ENCODE data around the gene CMIP.

Gene CMIP

GRCh38 chr16:81528256-81528655 is 83.6 kb downstream of the CMIP start:
- H3K4me3 ChIP-seq (ENCODE audit: low read depth, low read length): no peak overlapping the region
- TF ChIP-seq CTCF (IDR thresholded peaks at IDR 0.05; ENCODE audit: low read depth, low read length): no peak

DNA sequence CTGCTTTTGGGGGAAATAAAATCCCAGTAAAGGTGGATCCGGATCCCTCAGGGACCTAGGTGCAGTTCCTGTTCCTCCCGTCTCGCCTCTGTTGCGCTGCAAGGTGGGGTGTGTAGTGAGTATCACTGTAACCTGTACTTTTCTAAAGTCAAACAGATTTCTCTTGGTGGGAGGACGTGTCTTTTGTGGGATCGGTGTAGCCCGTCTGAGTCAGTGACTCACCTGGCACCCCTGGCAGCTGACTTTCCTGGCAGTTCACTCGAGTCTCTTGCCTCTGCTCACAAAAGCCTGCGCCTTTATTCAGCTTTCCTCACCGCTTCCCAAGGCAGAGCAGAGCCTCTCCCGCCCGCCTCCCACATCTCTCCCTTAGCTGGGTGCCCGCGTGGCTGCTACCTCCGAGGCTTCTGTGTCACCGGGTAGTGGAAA is 85.7 kb downstream of the CMIP start:
- no peak for TF ChIP-seq CTCF (IDR thresholded peaks at IDR 0.05; ENCODE audit: low read depth, low read length)
- H3K4me3 ChIP-seq (ENCODE audit: low read depth, low read length): no peak overlapping the region

- TF ChIP-seq CTCF (IDR thresholded peaks at IDR 0.05; ENCODE audit: low read depth, low read length): no peak
- H3K4me3 ChIP-seq (ENCODE audit: low read depth, low read length): no peak overlapping the region
Observed at GRCh38 chr16:81530814-81531213, 86.2 kb downstream of the CMIP start.

DNA sequence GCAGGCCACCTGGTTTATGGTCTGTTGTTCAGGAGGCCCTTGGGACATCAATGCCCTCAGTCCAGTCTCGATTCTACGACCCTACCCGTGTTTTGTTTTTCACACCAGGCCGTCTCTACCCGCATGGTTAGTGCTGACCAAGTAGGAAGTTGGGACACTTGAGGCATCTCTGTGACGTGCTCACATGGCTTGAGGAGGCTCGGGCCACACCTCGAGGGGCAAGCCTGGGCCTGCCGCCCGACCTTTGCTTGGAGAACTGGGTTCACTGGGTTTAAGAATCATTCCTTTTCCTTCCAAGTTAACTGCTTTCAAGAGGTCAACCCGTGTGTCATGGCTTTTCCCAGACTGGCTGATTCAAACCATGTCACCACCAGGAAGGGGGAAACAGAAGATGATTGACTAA is 86.8 kb downstream of the CMIP start:
- no peak overlapping the region for H3K4me3 ChIP-seq (ENCODE audit: low read depth, low read length)
- TF ChIP-seq CTCF (IDR thresholded peaks at IDR 0.05; ENCODE audit: low read depth, low read length): no peak

DNA sequence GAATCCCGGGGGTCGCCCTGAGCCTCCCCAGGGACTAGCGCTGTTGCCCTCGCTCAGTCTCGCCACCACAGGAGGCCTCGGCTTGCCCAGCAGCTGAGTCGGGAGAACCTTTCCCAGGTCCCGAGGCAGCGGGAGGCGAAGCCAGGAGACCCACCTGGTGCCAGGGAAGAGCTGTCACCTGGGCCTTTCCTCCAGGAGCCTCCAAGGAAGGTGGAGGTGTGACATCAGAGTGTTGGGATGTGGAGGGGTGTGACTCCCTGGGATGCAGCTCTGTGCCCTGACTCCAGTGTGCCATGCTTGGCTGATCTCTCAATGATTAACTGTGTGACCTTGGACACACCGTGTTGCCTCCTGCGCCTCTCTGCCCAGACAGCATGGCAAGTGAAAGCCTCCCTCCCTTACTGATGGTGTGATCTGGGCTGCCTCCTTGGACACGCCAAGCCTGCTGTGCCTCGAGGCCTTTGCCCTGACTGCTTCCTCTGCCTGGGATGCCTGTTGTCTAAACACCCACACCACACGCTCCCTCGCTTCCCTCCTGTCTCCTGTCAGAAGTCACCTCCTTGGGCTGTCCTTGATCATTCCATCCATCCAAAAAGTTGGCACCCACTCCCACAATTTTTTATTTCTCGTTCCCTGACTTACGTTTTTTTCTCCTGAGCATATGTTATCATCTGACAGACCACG is 88.0 kb downstream of the CMIP start:
- no peak overlapping the region for H3K4me3 ChIP-seq (ENCODE audit: low read depth, low read length)
- no peak for TF ChIP-seq CTCF (IDR thresholded peaks at IDR 0.05; ENCODE audit: low read depth, low read length)

- H3K4me3 ChIP-seq (ENCODE audit: low read depth, low read length): no peak overlapping the region
- no peak for TF ChIP-seq CTCF (IDR thresholded peaks at IDR 0.05; ENCODE audit: low read depth, low read length)
Observed at GRCh38 chr16:81533175-81533507, 88.5 kb downstream of the CMIP start.

DNA sequence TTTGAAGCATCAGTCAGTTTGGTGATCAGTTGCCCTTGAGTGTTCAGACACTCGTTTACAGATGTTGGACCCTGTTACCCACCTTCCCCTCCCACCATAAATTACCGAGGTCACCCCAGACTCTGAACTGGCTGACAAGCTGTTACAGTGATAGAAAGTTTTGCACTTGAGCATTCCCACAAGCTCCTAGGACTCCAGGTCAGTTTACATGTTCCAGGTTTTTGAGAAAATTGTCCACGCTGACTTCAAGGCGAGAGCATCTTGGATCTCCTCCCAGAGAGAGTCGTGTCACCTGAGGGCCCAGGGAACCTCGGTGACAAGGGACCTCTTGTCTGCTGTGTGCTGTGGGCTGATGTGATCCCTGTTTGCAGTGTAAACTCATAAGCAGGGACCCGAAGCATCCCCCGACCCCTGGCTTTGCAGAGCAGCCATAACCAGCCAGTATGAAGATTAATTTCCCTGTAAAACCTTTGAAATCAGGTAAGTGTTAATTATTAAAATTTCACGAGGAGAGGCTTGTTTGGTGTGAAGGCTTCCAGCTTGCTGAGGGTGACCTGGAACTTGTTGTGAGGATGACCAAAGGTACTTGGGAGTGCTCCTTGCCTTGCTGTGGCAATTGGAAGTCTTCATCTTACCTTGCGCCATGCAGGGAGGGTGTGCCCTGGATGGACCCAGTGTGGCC is 91.2 kb downstream of the CMIP start:
- no peak for TF ChIP-seq CTCF (IDR thresholded peaks at IDR 0.05; ENCODE audit: low read depth, low read length)

More for the DNA sequence above, 91.2 kb downstream of the CMIP start:
- no peak overlapping the region for H3K4me3 ChIP-seq (ENCODE audit: low read depth, low read length)
